MM.1S (cell line): ENCODE results near the gene SLAMF8.

Experiments
- DNase-seq: peaks from one replicate; pipeline ENCODE4 v3.0.0-alpha.2; 2015
- H2AFZ ChIP-seq: fragments of 300-600 bp; sonication (generic); 2 replicates; pipeline ENCODE4 v1.6.0; 2016; ENCODE audit warnings: antibody characterized with exemption, low read length
- H3F3A ChIP-seq: fragments of 300-600 bp; sonication (generic); 2 replicates; pipeline ENCODE4 v1.6.1; 2016; ENCODE audit warnings: mild to moderate bottlenecking, antibody characterized with exemption, low read length, moderate library complexity, mixed read lengths; ENCODE audit not compliant: insufficient read depth
- H3K27ac ChIP-seq: fragments of 300-600 bp; sonication (generic); 2 replicates; pipeline ENCODE4 v1.5.1; 2016; ENCODE audit warnings: mild to moderate bottlenecking, low read length
- H3K27me3 ChIP-seq: fragments of 300-600 bp; sonication (generic); replicated peaks from 2 replicates; pipeline ENCODE4 v1.6.0; 2016; ENCODE audit warnings: low read length; ENCODE audit not compliant: insufficient read depth
- H3K36me3 ChIP-seq: fragments of 300-600 bp; sonication (generic); replicated peaks from 2 replicates; pipeline ENCODE4 v1.6.1; 2016; ENCODE audit warnings: mild to moderate bottlenecking, low read length, mixed read lengths; ENCODE audit not compliant: insufficient read depth
- H3K4me1 ChIP-seq: fragments of 300-600 bp; sonication (generic); 2 replicates; pipeline ENCODE4 v1.6.1; 2016; ENCODE audit warnings: low read length, mixed read lengths
- H3K4me2 ChIP-seq: fragments of 300-600 bp; sonication (generic); 2 replicates; pipeline ENCODE4 v1.6.0; 2016; ENCODE audit warnings: low read depth, low read length
- H3K4me3 ChIP-seq: fragments of 300-600 bp; sonication (generic); 2 replicates; pipeline ENCODE4 v1.5.1; 2016; ENCODE audit warnings: low read length, mixed read lengths
- H3K79me2 ChIP-seq: fragments of 300-600 bp; sonication (generic); 2 replicates; pipeline ENCODE4 v1.6.1; 2016; ENCODE audit warnings: mixed run types, low read length, mixed read lengths
- H3K9ac ChIP-seq: fragments of 300-600 bp; sonication (generic); 2 replicates; pipeline ENCODE4 v1.6.1; 2016; ENCODE audit warnings: low read length, mixed read lengths
- H3K9me2 ChIP-seq: fragments of 300-600 bp; sonication (generic); replicated peaks from 2 replicates; pipeline ENCODE4 v1.6.1; 2016; ENCODE audit warnings: mild to moderate bottlenecking, low read length, mixed read lengths; ENCODE audit not compliant: insufficient read depth
- H3K9me3 ChIP-seq: fragments of 300-600 bp; sonication (generic); replicated peaks from 2 replicates; pipeline ENCODE4 v1.6.1; 2016; ENCODE audit warnings: mild to moderate bottlenecking, low read length, mixed read lengths; ENCODE audit not compliant: insufficient read depth
- H4K20me1 ChIP-seq: fragments of 300-600 bp; sonication (generic); 2 replicates; pipeline ENCODE4 v1.6.1; 2016; ENCODE audit warnings: mild to moderate bottlenecking, low read length, moderate library complexity, mixed read lengths; ENCODE audit not compliant: insufficient read depth
- CTCF ChIP-seq: fragments of 300-600 bp; sonication (generic); IDR thresholded peaks from 2 replicates; pipeline ENCODE4 v1.5.1; 2016; ENCODE audit warnings: antibody characterized with exemption, low read length, mixed read lengths
- EZH2 ChIP-seq: fragments of 300-600 bp; sonication (generic); optimal IDR thresholded peaks from 2 replicates; pipeline ENCODE3; 2017; ENCODE audit warnings: low read depth, mild to moderate bottlenecking, antibody characterized with exemption, low read length, mixed read lengths
- EZH2phosphoT487 ChIP-seq: fragments of 300-600 bp; sonication (generic); IDR thresholded peaks from 2 replicates; pipeline ENCODE4 v1.6.1; 2018; ENCODE audit warnings: antibody characterized with exemption, low read length

The SLAMF8 gene

GRCh38 chr1:159862031-159862430 lies 35.4 kb downstream of the SLAMF8 start:
- H3K27me3 ChIP-seq = no peaks in the 10 kb centered on the region

DNA sequence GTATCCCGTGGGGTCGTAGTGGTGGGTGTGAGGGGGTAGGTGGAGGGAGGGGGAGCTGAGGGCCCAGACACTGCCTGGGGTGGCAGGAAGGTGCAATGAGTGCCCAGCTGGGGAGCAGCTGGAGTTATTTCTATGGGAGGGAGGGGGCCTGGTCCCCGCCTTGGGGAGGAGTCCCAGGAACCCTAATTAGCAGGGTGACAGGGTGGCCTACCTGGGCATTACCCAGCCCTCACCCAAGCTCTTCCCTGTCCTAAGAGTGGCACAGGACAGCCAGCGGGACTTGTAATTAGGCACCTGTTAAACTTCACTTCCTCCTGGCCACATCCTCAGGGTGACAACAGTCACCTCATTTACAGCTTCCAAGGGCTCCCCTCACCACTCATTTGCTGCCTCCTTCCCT lies 35.9 kb downstream of the SLAMF8 start, which contains the start of gene VSIG8:
Gene VSIG8 (minus strand): TSS at position 101 of the 400 bp plus-strand sequence. CDS start 136 bp downstream, outside the sequence.
- Histone ChIP-seq H3K27me3 (no peaks in the 10 kb centered on the region), H3K4me1 (no peaks in the 10 kb centered on the region), H3K36me3 (no peaks in the 10 kb centered on the region), H4K20me1 (no peaks in the 10 kb centered on the region), H2AFZ (no peak within 1 kb of the TSS), H3K4me2 (no peak within 1 kb of the TSS), H3K9me3 (no peaks in the 10 kb centered on the region), H3F3A (no peaks in the 10 kb centered on the region), H3K9ac (no peak within 1 kb of the TSS), H3K9me2 (no peaks in the 10 kb centered on the region), H3K79me2 (no peaks in the 10 kb centered on the region), H3K4me3 (no peak within 1 kb of the TSS), H3K27ac (no peak within 1 kb of the TSS)
- no peak for TF ChIP-seq EZH2phosphoT487
- no peak for TF ChIP-seq EZH2
- no peak for TF ChIP-seq CTCF
- no peak for DNase-seq

More at GRCh38 chr1:159862031-159862430, 35.4 kb downstream of the SLAMF8 start:
- H3K4me1 ChIP-seq = no peaks in the 10 kb centered on the region
- no peaks in the 10 kb centered on the region for H3F3A ChIP-seq
- no peaks in the 10 kb centered on the region for H3K9me3 ChIP-seq
- no peak overlapping the region for H3K4me2 ChIP-seq
- no peaks in the 10 kb centered on the region for H3K36me3 ChIP-seq
- H3K79me2 ChIP-seq = no peaks in the 10 kb centered on the region
- H3K4me3 ChIP-seq = no peak overlapping the region
- no peaks in the 10 kb centered on the region for H3K9me2 ChIP-seq
- TF ChIP-seq CTCF = no peak
- H3K27ac ChIP-seq = no peak overlapping the region
- no peaks in the 10 kb centered on the region for H4K20me1 ChIP-seq
- no peak overlapping the region for H2AFZ ChIP-seq
- no peak for DNase-seq
- no peak overlapping the region for H3K9ac ChIP-seq

DNA sequence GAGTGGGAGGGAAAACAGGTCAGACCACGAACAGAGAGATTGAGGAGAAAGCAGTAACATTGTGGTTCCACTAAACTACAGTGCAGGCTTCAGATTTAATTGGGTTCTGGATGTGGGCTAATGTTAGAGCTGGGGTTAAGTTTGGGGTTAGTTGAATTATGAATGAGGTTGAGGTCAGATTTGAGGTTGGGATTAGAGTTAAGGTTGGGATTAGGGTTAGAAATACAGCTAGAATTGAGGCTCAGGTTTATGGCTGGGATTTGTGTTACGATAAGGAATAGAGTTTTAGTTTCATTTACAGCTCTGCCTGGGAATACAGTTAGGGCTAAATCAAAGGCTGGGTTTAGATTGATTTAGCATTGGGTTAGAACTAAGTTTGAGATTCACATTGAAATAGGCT lies 37.6 kb downstream of the SLAMF8 start:
- Histone ChIP-seq H3K79me2 (no peaks in the 10 kb centered on the region), H3K4me1 (peaks cover 14% of the 10 kb centered on the region), H4K20me1 (no peaks in the 10 kb centered on the region), H3K9ac (no peak overlapping the region), H3K27ac (no peak overlapping the region), H3F3A (peaks cover 10% of the 10 kb centered on the region), H3K4me3 (no peak overlapping the region), H3K9me2 (no peaks in the 10 kb centered on the region), H3K27me3 (no peaks in the 10 kb centered on the region), H2AFZ (no peak overlapping the region), H3K4me2 (no peak overlapping the region), H3K9me3 (no peaks in the 10 kb centered on the region), H3K36me3 (no peaks in the 10 kb centered on the region)
- no peak for TF ChIP-seq EZH2phosphoT487
- TF ChIP-seq CTCF = no peak
- TF ChIP-seq EZH2 = no peak
- no peak for DNase-seq
